Astrocyte (in vitro differentiated cells and primary cell): ENCODE results near the gene XYLT1. TPM values are rescaled to one million over a fixed set of nuclear protein-coding genes. Genes with fewer than 3 reads are reported as not detected.

Source experiments
- DNase-seq: peaks from one replicate; pipeline ENCODE4 v3.0.0-alpha.2; 2010; ENCODE audit warnings: low read depth
- FAIRE-seq: peaks from 2 replicates; lab custom pipeline; 2011; peaks lifted over from hg19 to GRCh38; lab: Jason Lieb, UNC
- H2AFZ ChIP-seq: 2 replicates; pipeline ENCODE4 v1.6.0; 2012; ENCODE audit warnings: low read depth, low read length, inconsistent platforms
- H3K27ac ChIP-seq: 2 replicates; pipeline ENCODE4 v1.5.1; 2011; ENCODE audit warnings: low read depth, low read length, inconsistent platforms
- H3K27me3 ChIP-seq: 2 replicates; pipeline ENCODE4 v1.6.0; 2011; ENCODE audit warnings: low read length, inconsistent platforms; ENCODE audit not compliant: insufficient read depth
- H3K36me3 ChIP-seq: 2 replicates; pipeline ENCODE4 v1.5.1; 2011; ENCODE audit warnings: low read length, inconsistent platforms; ENCODE audit not compliant: insufficient read depth
- H3K4me1 ChIP-seq: 2 replicates; pipeline ENCODE4 v1.5.1; 2011; ENCODE audit warnings: low read length, inconsistent platforms; ENCODE audit not compliant: insufficient read depth
- H3K4me2 ChIP-seq: 2 replicates; pipeline ENCODE4 v1.6.0; 2012; ENCODE audit warnings: low read length, inconsistent platforms
- H3K4me3 ChIP-seq: 2 replicates; pipeline ENCODE4 v1.5.1; 2011; ENCODE audit warnings: low read depth, mild to moderate bottlenecking, low read length, inconsistent platforms; ENCODE audit not compliant: insufficient read depth
- H3K79me2 ChIP-seq: 2 replicates; pipeline ENCODE4 v1.6.0; 2012; ENCODE audit warnings: mild to moderate bottlenecking, low read length, inconsistent platforms; ENCODE audit not compliant: insufficient read depth
- H3K9ac ChIP-seq: 2 replicates; pipeline ENCODE4 v1.6.0; 2012; ENCODE audit warnings: mild to moderate bottlenecking, low read length, inconsistent platforms
- H3K9me3 ChIP-seq: 2 replicates; pipeline ENCODE4 v1.5.1; 2012; ENCODE audit warnings: low read depth, mild to moderate bottlenecking, low read length, inconsistent platforms; ENCODE audit not compliant: insufficient read depth
- H4K20me1 ChIP-seq: 2 replicates; pipeline ENCODE4 v1.6.0; 2012; ENCODE audit warnings: low read length, inconsistent platforms; ENCODE audit not compliant: insufficient read depth
- H3K27ac Mint-ChIP-seq: one replicate; pipeline ENCODE4 v1.8.0; 2021; ENCODE audit warnings: mild to moderate bottlenecking, mixed read lengths; ENCODE audit not compliant: unreplicated experiment
- H3K27me3 Mint-ChIP-seq: one replicate; pipeline ENCODE4 v1.8.0; 2021; ENCODE audit warnings: low read depth, mixed read lengths; ENCODE audit not compliant: unreplicated experiment
- H3K36me3 Mint-ChIP-seq: one replicate; pipeline ENCODE4 v1.8.0; 2021; ENCODE audit warnings: low read depth, mixed read lengths; ENCODE audit not compliant: unreplicated experiment
- H3K4me1 Mint-ChIP-seq: one replicate; pipeline ENCODE4 v1.8.0; 2021; ENCODE audit warnings: low read depth, mixed read lengths; ENCODE audit not compliant: unreplicated experiment
- H3K4me3 Mint-ChIP-seq: one replicate; pipeline ENCODE4 v1.8.0; 2021; ENCODE audit warnings: mild to moderate bottlenecking, moderate library complexity, mixed read lengths; ENCODE audit not compliant: unreplicated experiment
- H3K9me3 Mint-ChIP-seq: one replicate; pipeline ENCODE4 v1.8.0; 2021; ENCODE audit warnings: mild to moderate bottlenecking, mixed read lengths; ENCODE audit not compliant: unreplicated experiment
- CTCF ChIP-seq: IDR thresholded peaks from 2 replicates; pipeline ENCODE4 v1.5.1; 2011; ENCODE audit warnings: low read depth, mild to moderate bottlenecking, inconsistent platforms, low read length, moderate library complexity; ENCODE audit not compliant: insufficient read depth
- EZH2 ChIP-seq: IDR thresholded peaks from 2 replicates; pipeline ENCODE4 v1.6.1; 2012; ENCODE audit warnings: mild to moderate bottlenecking, low read length, inconsistent platforms; ENCODE audit not compliant: insufficient read depth
- total RNA-seq: library from RNA; stranded (reverse); gene quantifications from 2 replicates; pipeline ENCODE4 v1.2.1, GENCODE V29; 2021

Gene XYLT1
- total RNA-seq, 1 donor from 2014 or later = 22.9 TPM

- H4K20me1 ChIP-seq = peaks cover 87% of the 10 kb centered on the region
- no peaks in the 10 kb centered on the region for H3K36me3 ChIP-seq
- peaks cover 10% of the 10 kb centered on the region for H3K4me1 Mint-ChIP-seq
- H3K9me3 Mint-ChIP-seq = no peaks in the 10 kb centered on the region
- FAIRE-seq (no peak), DNase-seq (no peak)
- no peak overlapping the region for H3K4me3 ChIP-seq
- H3K4me3 Mint-ChIP-seq = no peak overlapping the region
- H3K79me2 ChIP-seq = peaks cover 27% of the 10 kb centered on the region
- H3K27me3 Mint-ChIP-seq = no peaks in the 10 kb centered on the region
- no peak overlapping the region for H2AFZ ChIP-seq
- H3K27me3 ChIP-seq = no peaks in the 10 kb centered on the region
- no peak overlapping the region for H3K27ac Mint-ChIP-seq
- TF ChIP-seq EZH2 (no peak), CTCF (no peak)
- peaks cover 3% of the 10 kb centered on the region for H3K36me3 Mint-ChIP-seq
- H3K9ac ChIP-seq = no peak overlapping the region
- H3K27ac ChIP-seq = no peak overlapping the region
- no peak overlapping the region for H3K4me2 ChIP-seq
- H3K4me1 ChIP-seq = peaks cover 4% of the 10 kb centered on the region
- no peaks in the 10 kb centered on the region for H3K9me3 ChIP-seq
These were observed 137.5 kb downstream of the XYLT1 start for GRCh38 chr16:17333229-17333628.

- TF ChIP-seq CTCF (no peak), EZH2 (no peak)
- no peak overlapping the region for H2AFZ ChIP-seq
- no peak overlapping the region for H3K4me2 ChIP-seq
- H3K36me3 ChIP-seq = no peaks in the 10 kb centered on the region
- H3K4me1 ChIP-seq = peaks cover 4% of the 10 kb centered on the region
- Mint-ChIP-seq H3K4me1 (peaks cover 10% of the 10 kb centered on the region), H3K27ac (no peak overlapping the region), H3K27me3 (no peaks in the 10 kb centered on the region), H3K9me3 (no peaks in the 10 kb centered on the region), H3K36me3 (peaks cover 3% of the 10 kb centered on the region), H3K4me3 (no peak overlapping the region)
- no peak for DNase-seq
- H3K79me2 ChIP-seq = peaks cover 29% of the 10 kb centered on the region
- no peaks in the 10 kb centered on the region for H3K9me3 ChIP-seq
- H3K27me3 ChIP-seq = no peaks in the 10 kb centered on the region
- no peak overlapping the region for H3K27ac ChIP-seq
- peaks cover 83% of the 10 kb centered on the region for H4K20me1 ChIP-seq
- H3K9ac ChIP-seq = no peak overlapping the region
- no peak for FAIRE-seq
- H3K4me3 ChIP-seq = no peak overlapping the region
These were observed 138.8 kb downstream of the XYLT1 start for GRCh38 chr16:17331991-17332390.

- Histone ChIP-seq H3K4me3 (no peak overlapping the region), H2AFZ (no peak overlapping the region), H3K79me2 (peaks cover 33% of the 10 kb centered on the region), H3K27ac (no peak overlapping the region), H3K9me3 (no peaks in the 10 kb centered on the region), H3K9ac (no peak overlapping the region), H3K4me2 (no peak overlapping the region), H3K36me3 (no peaks in the 10 kb centered on the region), H3K27me3 (no peaks in the 10 kb centered on the region), H4K20me1 (peaks cover 76% of the 10 kb centered on the region), H3K4me1 (peaks cover 4% of the 10 kb centered on the region)
- H3K4me3 Mint-ChIP-seq = no peak overlapping the region
- no peaks in the 10 kb centered on the region for H3K27me3 Mint-ChIP-seq
- FAIRE-seq (no peak), DNase-seq (no peak)
- H3K27ac Mint-ChIP-seq = no peak overlapping the region
- H3K4me1 Mint-ChIP-seq = peaks cover 10% of the 10 kb centered on the region
- no peak for TF ChIP-seq EZH2
- TF ChIP-seq CTCF = no peak
- peaks cover 3% of the 10 kb centered on the region for H3K36me3 Mint-ChIP-seq
- no peaks in the 10 kb centered on the region for H3K9me3 Mint-ChIP-seq
These were observed 139.6 kb downstream of the XYLT1 start for GRCh38 chr16:17331071-17331607.
